ENCODE data around the gene IGF2BP1. TPM values are rescaled to one million over a fixed set of nuclear protein-coding genes. Genes with fewer than 3 reads are reported as not detected.
"Not testable (repeated sequence)": the region's sequence is repeated elsewhere in the genome, so short reads cannot be mapped to it uniquely, and the experiment has no call there.

IGF2BP1 gene
- polyA plus RNA-seq, 1 of the 3 experiments (the other 2 are of a cell fraction) = 0.05 TPM

DNA sequence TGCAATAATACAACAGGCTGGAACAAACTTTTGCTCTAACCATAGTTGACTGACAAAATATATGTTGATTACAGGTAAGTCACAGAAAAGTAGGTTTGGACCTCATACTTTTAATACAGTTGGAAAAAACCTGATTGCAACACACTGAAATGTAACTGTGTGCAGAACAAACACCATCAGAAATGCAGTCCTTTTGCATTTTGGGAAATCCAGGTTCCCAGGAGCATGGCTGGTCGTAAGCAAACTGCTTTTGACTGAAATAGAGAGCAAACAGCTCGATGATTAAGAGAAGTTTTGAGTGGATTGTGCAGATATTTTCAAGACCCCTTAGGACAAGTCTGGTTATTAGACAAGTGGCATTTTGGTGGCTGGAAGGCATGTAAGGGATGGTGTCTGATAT is 8.0 kb downstream of the IGF2BP1 start:
- no peak overlapping the region for H3K4me3 ChIP-seq (ENCODE audit: low read depth in 2 of 2, low read length in 1 of 2)
- DNase-seq = no peak
- no peaks in the 10 kb centered on the region for H3K36me3 ChIP-seq (replicated peaks in 1 of 2; ENCODE audit: control insufficient read depth in 1 of 2, insufficient read depth in 2 of 2, low read length in 1 of 2)
- no peak for TF ChIP-seq EP300 (IDR thresholded peaks at IDR 0.05; ENCODE audit: borderline replicate concordance in 1 of 2, low read depth in 1 of 2, low read length in 1 of 2)
- H3K4me1 ChIP-seq (ENCODE audit: control insufficient read depth in 1 of 2, insufficient read depth in 2 of 2, low read depth in 1 of 2, low read length in 1 of 2) = no peaks in the 10 kb centered on the region
- CTCF ChIA-PET = interaction anchor here (0.8 to 3.5 kb wide), 7 partner anchors 9 to 286 kb away, joined by 3 to 13 read pairs (median 4); no protein-coding TSS in a partner anchor
- POLR2A ChIA-PET = no interaction called here
- 11% methylated on average over 2 of the region's 2 CpGs for WGBS (ENCODE audit: low lambda C conversion rate)
- H2AFZ ChIP-seq (ENCODE audit: low read depth) = no peak overlapping the region
- no peaks in the 10 kb centered on the region; the same call in 1 of the 2 replicates for H4K20me1 ChIP-seq (ENCODE audit: insufficient read depth)
- H3F3A ChIP-seq (replicated peaks; ENCODE audit: insufficient read depth) = peaks cover 8% of the 10 kb centered on the region
- H3K9me2 ChIP-seq = no peaks in the 10 kb centered on the region
- H3K9me3 ChIP-seq = no peaks in the 10 kb centered on the region
- no peaks in the 10 kb centered on the region for H3K79me2 ChIP-seq (ENCODE audit: insufficient read depth)
- no peak overlapping the region for H3K27ac ChIP-seq (ENCODE audit: low read depth in 2 of 2, low read length in 1 of 2)
- no peak overlapping the region for H3K4me2 ChIP-seq
- H3K27me3 ChIP-seq (ENCODE audit: insufficient read depth) = peaks cover 99% of the 10 kb centered on the region
- no peak overlapping the region for H3K9ac ChIP-seq

GRCh38 chr17:49008908-49009307 is 11.7 kb downstream of the IGF2BP1 start:
- H4K20me1 ChIP-seq (ENCODE audit: insufficient read depth); H3K4me2 ChIP-seq; H3F3A ChIP-seq (replicated peaks; ENCODE audit: insufficient read depth); H3K9me2 ChIP-seq; H3K4me3 ChIP-seq (ENCODE audit: low read depth in 2 of 2, low read length in 1 of 2); H3K9ac ChIP-seq; H2AFZ ChIP-seq (ENCODE audit: low read depth); POLR2A ChIA-PET; H3K36me3 ChIP-seq (replicated peaks in 1 of 2; ENCODE audit: control insufficient read depth in 1 of 2, insufficient read depth in 2 of 2, low read length in 1 of 2); H3K4me1 ChIP-seq (ENCODE audit: control insufficient read depth in 1 of 2, insufficient read depth in 2 of 2, low read depth in 1 of 2, low read length in 1 of 2); H3K27ac ChIP-seq (ENCODE audit: low read depth in 2 of 2, low read length in 1 of 2); DNase-seq; H3K79me2 ChIP-seq (ENCODE audit: insufficient read depth); H3K9me3 ChIP-seq: not testable (repeated sequence)
- H3K27me3 ChIP-seq (ENCODE audit: insufficient read depth) = peaks cover 100% of the 10 kb centered on the region
- 19% methylated on average over 5 of the region's 5 CpGs for WGBS (ENCODE audit: low lambda C conversion rate)
- CTCF ChIA-PET = interaction anchor here (0.7 to 9.7 kb wide), 3 partner anchors 23 to 27 kb away, joined by 3 to 88 read pairs (median 7); no protein-coding TSS in a partner anchor

GRCh38 chr17:49012769-49013255 is 15.6 kb downstream of the IGF2BP1 start:
- H3F3A ChIP-seq (replicated peaks; ENCODE audit: insufficient read depth) = peaks cover 13% of the 10 kb centered on the region
- H2AFZ ChIP-seq (ENCODE audit: low read depth) = no peak overlapping the region; the same call in 1 of the 2 replicates
- H3K9ac ChIP-seq = no peak overlapping the region
- H3K27me3 ChIP-seq (ENCODE audit: insufficient read depth) = peaks cover 96% of the 10 kb centered on the region
- no peaks in the 10 kb centered on the region for H3K79me2 ChIP-seq (ENCODE audit: insufficient read depth)
- WGBS (ENCODE audit: low lambda C conversion rate) = 19% methylated on average over 8 of the region's 9 CpGs
- H3K4me2 ChIP-seq = no peak overlapping the region
- CTCF ChIA-PET = interaction anchor here (1.3 to 9.7 kb wide), 3 partner anchors 19 to 209 kb away, joined by 3 to 88 read pairs (median 13); no protein-coding TSS in a partner anchor
- H3K4me3 ChIP-seq (ENCODE audit: low read depth in 2 of 2, low read length in 1 of 2) = no peak overlapping the region
- H3K27ac ChIP-seq (ENCODE audit: low read depth in 2 of 2, low read length in 1 of 2) = no peak overlapping the region
- POLR2A ChIA-PET = no interaction called here
- no peaks in the 10 kb centered on the region; a peak in 1 of 4 replicates for H3K4me1 ChIP-seq (ENCODE audit: control insufficient read depth in 1 of 2, insufficient read depth in 2 of 2, low read depth in 1 of 2, low read length in 1 of 2)
- H3K36me3 ChIP-seq (replicated peaks in 1 of 2; ENCODE audit: control insufficient read depth in 1 of 2, insufficient read depth in 2 of 2, low read length in 1 of 2) = no peaks in the 10 kb centered on the region
- no peaks in the 10 kb centered on the region for H3K9me3 ChIP-seq
- no peaks in the 10 kb centered on the region for H3K9me2 ChIP-seq
- no peak for DNase-seq
- TF ChIP-seq GABPA (IDR thresholded peaks at IDR 0.05; ENCODE audit: low read depth) = no peak
- no peak for TF ChIP-seq FOXM1 (IDR thresholded peaks at IDR 0.05; ENCODE audit: low read depth)
- TF ChIP-seq, protein P1, sequence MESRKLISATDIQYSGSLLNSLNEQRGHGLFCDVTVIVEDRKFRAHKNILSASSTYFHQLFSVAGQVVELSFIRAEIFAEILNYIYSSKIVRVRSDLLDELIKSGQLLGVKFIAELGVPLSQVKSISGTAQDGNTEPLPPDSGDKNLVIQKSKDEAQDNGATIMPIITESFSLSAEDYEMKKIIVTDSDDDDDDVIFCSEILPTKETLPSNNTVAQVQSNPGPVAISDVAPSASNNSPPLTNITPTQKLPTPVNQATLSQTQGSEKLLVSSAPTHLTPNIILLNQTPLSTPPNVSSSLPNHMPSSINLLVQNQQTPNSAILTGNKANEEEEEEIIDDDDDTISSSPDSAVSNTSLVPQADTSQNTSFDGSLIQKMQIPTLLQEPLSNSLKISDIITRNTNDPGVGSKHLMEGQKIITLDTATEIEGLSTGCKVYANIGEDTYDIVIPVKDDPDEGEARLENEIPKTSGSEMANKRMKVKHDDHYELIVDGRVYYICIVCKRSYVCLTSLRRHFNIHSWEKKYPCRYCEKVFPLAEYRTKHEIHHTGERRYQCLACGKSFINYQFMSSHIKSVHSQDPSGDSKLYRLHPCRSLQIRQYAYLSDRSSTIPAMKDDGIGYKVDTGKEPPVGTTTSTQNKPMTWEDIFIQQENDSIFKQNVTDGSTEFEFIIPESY (IDR thresholded peaks at IDR 0.05; ENCODE audit: borderline replicate concordance, low read depth) = no peak
- no peak for TF ChIP-seq CHD2 (IDR thresholded peaks at IDR 0.05; ENCODE audit: low read length, partially characterized antibody)
- TF ChIP-seq, protein P2, sequence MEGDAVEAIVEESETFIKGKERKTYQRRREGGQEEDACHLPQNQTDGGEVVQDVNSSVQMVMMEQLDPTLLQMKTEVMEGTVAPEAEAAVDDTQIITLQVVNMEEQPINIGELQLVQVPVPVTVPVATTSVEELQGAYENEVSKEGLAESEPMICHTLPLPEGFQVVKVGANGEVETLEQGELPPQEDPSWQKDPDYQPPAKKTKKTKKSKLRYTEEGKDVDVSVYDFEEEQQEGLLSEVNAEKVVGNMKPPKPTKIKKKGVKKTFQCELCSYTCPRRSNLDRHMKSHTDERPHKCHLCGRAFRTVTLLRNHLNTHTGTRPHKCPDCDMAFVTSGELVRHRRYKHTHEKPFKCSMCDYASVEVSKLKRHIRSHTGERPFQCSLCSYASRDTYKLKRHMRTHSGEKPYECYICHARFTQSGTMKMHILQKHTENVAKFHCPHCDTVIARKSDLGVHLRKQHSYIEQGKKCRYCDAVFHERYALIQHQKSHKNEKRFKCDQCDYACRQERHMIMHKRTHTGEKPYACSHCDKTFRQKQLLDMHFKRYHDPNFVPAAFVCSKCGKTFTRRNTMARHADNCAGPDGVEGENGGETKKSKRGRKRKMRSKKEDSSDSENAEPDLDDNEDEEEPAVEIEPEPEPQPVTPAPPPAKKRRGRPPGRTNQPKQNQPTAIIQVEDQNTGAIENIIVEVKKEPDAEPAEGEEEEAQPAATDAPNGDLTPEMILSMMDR (IDR thresholded peaks at IDR 0.05) = no peak
- TF ChIP-seq EZH2phosphoT487 (IDR thresholded peaks at IDR 0.05; ENCODE audit: borderline replicate concordance, low read depth) = no peak
- TF ChIP-seq NFIC (IDR thresholded peaks at IDR 0.05; ENCODE audit: borderline replicate concordance) = no peak
- TF ChIP-seq RFX5 (IDR thresholded peaks at IDR 0.05; ENCODE audit: low read length) = no peak
- TF ChIP-seq EP300 (IDR thresholded peaks at IDR 0.05; ENCODE audit: borderline replicate concordance in 1 of 2, low read depth in 1 of 2, low read length in 1 of 2) = no peak
- no peak for TF ChIP-seq YY1 (IDR thresholded peaks at IDR 0.05; ENCODE audit: low read depth)
- TF ChIP-seq IRF3 (IDR thresholded peaks at IDR 0.05; ENCODE audit: low read depth, low read length) = no peak
- TF ChIP-seq RXRA (IDR thresholded peaks at IDR 0.05; ENCODE audit: borderline replicate concordance, low read depth) = no peak
- TF ChIP-seq, protein P3, sequence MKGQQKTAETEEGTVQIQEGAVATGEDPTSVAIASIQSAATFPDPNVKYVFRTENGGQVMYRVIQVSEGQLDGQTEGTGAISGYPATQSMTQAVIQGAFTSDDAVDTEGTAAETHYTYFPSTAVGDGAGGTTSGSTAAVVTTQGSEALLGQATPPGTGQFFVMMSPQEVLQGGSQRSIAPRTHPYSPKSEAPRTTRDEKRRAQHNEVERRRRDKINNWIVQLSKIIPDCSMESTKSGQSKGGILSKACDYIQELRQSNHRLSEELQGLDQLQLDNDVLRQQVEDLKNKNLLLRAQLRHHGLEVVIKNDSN (IDR thresholded peaks at IDR 0.05; ENCODE audit: borderline replicate concordance, low read depth) = no peak
- H4K20me1 ChIP-seq (ENCODE audit: insufficient read depth) = no peaks in the 10 kb centered on the region

All from SK-N-SH (cell line).